Skeletal muscle tissue (tissue), 4 donors: ENCODE results near the gene ZNF668. TPM values are rescaled to one million over a fixed set of nuclear protein-coding genes. Genes with fewer than 3 reads are reported as not detected.
A peak's percentile ranks its signal among the peaks of the same experiment; 100 is the strongest.

Experiments used
- H3K27ac ChIP-seq: one replicate; pipeline ENCODE4 v1.7.0; 2013; ENCODE audit warnings: mild to moderate bottlenecking, low read depth, low read length, inconsistent platforms
- H3K27me3 ChIP-seq, 3 donors: one replicate each; pipeline ENCODE4 v1.7.0; 2013; ENCODE audit warnings: low read length in 3 of 3; ENCODE audit not compliant: control insufficient read depth in 3 of 3, insufficient read depth in 3 of 3
- H3K36me3 ChIP-seq, 3 donors: one replicate each; pipeline ENCODE4 v1.7.0; 2013; ENCODE audit warnings: low read length in 3 of 3; ENCODE audit not compliant: control insufficient read depth in 3 of 3, insufficient read depth in 3 of 3
- H3K4me1 ChIP-seq, 3 donors: one replicate each; pipeline ENCODE4 v1.7.0; 2013; ENCODE audit warnings: low read length in 3 of 3, mild to moderate bottlenecking in 3 of 3; ENCODE audit not compliant: control insufficient read depth in 3 of 3, insufficient read depth in 3 of 3
- H3K4me3 ChIP-seq, 3 donors: one replicate each; pipeline ENCODE4 v1.7.0; 2013; ENCODE audit warnings: low read length in 3 of 3
- H3K9ac ChIP-seq, 3 donors: one replicate each; pipeline ENCODE4 v1.7.0; 2013; ENCODE audit warnings: low read length in 3 of 3, mild to moderate bottlenecking in 3 of 3, moderate library complexity in 2 of 3, low read depth in 1 of 3
- H3K9me3 ChIP-seq, 3 donors: one replicate each; pipeline ENCODE4 v1.7.0; 2013; ENCODE audit warnings: low read length in 3 of 3; ENCODE audit not compliant: control insufficient read depth in 3 of 3
- total RNA-seq: library from RNA; depleted of rRNA; stranded (reverse); fragments of >200 nt; gene quantifications from one replicate; pipeline ENCODE4 v1.2.3, GENCODE V29; 2014
- donor health status: Osteomylitis.

The ZNF668 gene
- total RNA-seq, 1 donor from 2014 or later, result 5.7 TPM

GRCh38 chr16:31074814-31075183 lies 759 bp upstream of the ZNF668 start:
- Histone ChIP-seq H3K4me1 (peaks cover 24 to 33% (median 29%) of the 10 kb centered on the region in 3 donors), H3K27ac (peak overlapping the region; percentile 94), H3K9me3 (no peaks in the 10 kb centered on the region), H3K4me3 (peak overlapping the region; percentile 100), H3K9ac (peak overlapping the region; percentile 94 to 98 (median 97)), H3K27me3 (no peaks in the 10 kb centered on the region), H3K36me3 (peaks cover 36 to 38% (median 37%) of the 10 kb centered on the region in 3 donors)

GRCh38 chr16:31073142-31073969 lies 684 bp downstream of the ZNF668 start:
- Histone ChIP-seq H3K9ac (peak overlapping the region; percentile 89 to 97 (median 94)), H3K36me3 (peaks cover 21 to 24% (median 22%) of the 10 kb centered on the region in 3 donors), H3K9me3 (no peaks in the 10 kb centered on the region), H3K27me3 (no peaks in the 10 kb centered on the region), H3K4me3 (peak overlapping the region; percentile 100), H3K4me1 (peaks cover 24 to 33% (median 29%) of the 10 kb centered on the region in 3 donors), H3K27ac (peak overlapping the region; percentile 93)

GRCh38 chr16:31072540-31073141 lies 1.4 kb downstream of the ZNF668 start:
- Histone ChIP-seq H3K27ac (peak overlapping the region; percentile 93), H3K4me3 (peak overlapping the region; percentile 100), H3K36me3 (peaks cover 14 to 16% (median 16%) of the 10 kb centered on the region in 3 donors), H3K4me1 (peaks cover 24 to 33% (median 29%) of the 10 kb centered on the region in 3 donors), H3K9me3 (no peaks in the 10 kb centered on the region), H3K27me3 (no peaks in the 10 kb centered on the region), H3K9ac (peak overlapping the region; percentile 89 to 97 (median 94))

- H3K9ac ChIP-seq, result peak overlapping the region; percentile 89 to 97 (median 94)
- H3K27me3 ChIP-seq, result no peaks in the 10 kb centered on the region
- H3K9me3 ChIP-seq, result no peaks in the 10 kb centered on the region
- peak overlapping the region in 2 of 3 donors; percentile 100 for H3K4me3 ChIP-seq
- H3K36me3 ChIP-seq, result peaks cover 6 to 9% (median 8%) of the 10 kb centered on the region in 3 donors
- peaks cover 24 to 33% (median 29%) of the 10 kb centered on the region in 3 donors for H3K4me1 ChIP-seq
- H3K27ac ChIP-seq, result peak overlapping the region; percentile 93
Measured at GRCh38 chr16:31071861-31072260, 2.2 kb downstream of the ZNF668 start.

- Histone ChIP-seq H3K36me3 (peaks cover 2 to 7% (median 5%) of the 10 kb centered on the region in 3 donors), H3K4me1 (peaks cover 21 to 25% (median 24%) of the 10 kb centered on the region in 3 donors), H3K9ac (no peak overlapping the region), H3K4me3 (no peak overlapping the region), H3K9me3 (no peaks in the 10 kb centered on the region), H3K27me3 (no peaks in the 10 kb centered on the region), H3K27ac (no peak overlapping the region)
Measured at GRCh38 chr16:31067342-31067741, 6.7 kb downstream of the ZNF668 start.

- Histone ChIP-seq H3K9ac (peak overlapping the region in 1 of 3 donors; percentile 50), H3K9me3 (no peaks in the 10 kb centered on the region), H3K27me3 (no peaks in the 10 kb centered on the region), H3K36me3 (peaks cover 8 to 19% (median 17%) of the 10 kb centered on the region in 3 donors), H3K4me3 (peak overlapping the region in 1 of 3 donors; percentile 7), H3K27ac (peak overlapping the region; percentile 76), H3K4me1 (peaks cover 14 to 15% (median 15%) of the 10 kb centered on the region in 3 donors)
Measured at GRCh38 chr16:31064882-31065461, 9.1 kb downstream of the ZNF668 start.

- H3K27ac ChIP-seq, result peak overlapping the region; percentile 76
- no peaks in the 10 kb centered on the region for H3K9me3 ChIP-seq
- H3K4me1 ChIP-seq, result peaks cover 14 to 15% (median 15%) of the 10 kb centered on the region in 3 donors
- H3K9ac ChIP-seq, result peak overlapping the region in 1 of 3 donors; percentile 50
- H3K27me3 ChIP-seq, result no peaks in the 10 kb centered on the region
- H3K36me3 ChIP-seq, result peaks cover 8 to 19% (median 17%) of the 10 kb centered on the region in 3 donors
- peak overlapping the region in 1 of 3 donors; percentile 7 for H3K4me3 ChIP-seq
Measured at GRCh38 chr16:31063843-31064611, 10.0 kb downstream of the ZNF668 start.

GRCh38 chr16:31063495-31063842 lies 10.6 kb downstream of the ZNF668 start:
- no peak overlapping the region for H3K27ac ChIP-seq
- H3K27me3 ChIP-seq, result no peaks in the 10 kb centered on the region
- H3K36me3 ChIP-seq, result peaks cover 8 to 19% (median 17%) of the 10 kb centered on the region in 3 donors
- peaks cover 14 to 15% (median 15%) of the 10 kb centered on the region in 3 donors for H3K4me1 ChIP-seq
- no peaks in the 10 kb centered on the region for H3K9me3 ChIP-seq
- no peak overlapping the region for H3K9ac ChIP-seq
- H3K4me3 ChIP-seq, result no peak overlapping the region

- peaks cover 8 to 19% (median 17%) of the 10 kb centered on the region in 3 donors for H3K36me3 ChIP-seq
- no peak overlapping the region for H3K4me3 ChIP-seq
- no peak overlapping the region for H3K9ac ChIP-seq
- no peaks in the 10 kb centered on the region for H3K27me3 ChIP-seq
- H3K4me1 ChIP-seq, result peaks cover 14 to 15% (median 15%) of the 10 kb centered on the region in 3 donors
- no peaks in the 10 kb centered on the region for H3K9me3 ChIP-seq
- H3K27ac ChIP-seq, result no peak overlapping the region
Measured at GRCh38 chr16:31061813-31062440, 12.1 kb downstream of the ZNF668 start.
